GM23338 (cell line): Measurements from ENCODE around the gene GUCY2C. TPM values are rescaled to one million over a fixed set of nuclear protein-coding genes. Genes with fewer than 3 reads are reported as not detected.

ENCODE experiments used
- ATAC-seq: fragments of 200-7000 bp; cut with Tn5 transposase; 3 replicates; pipeline ENCODE4 v1.9.1; 2020
- DNase-seq: peaks from one replicate; pipeline ENCODE4 v3.0.0-alpha.2; 2015; ENCODE audit warnings: low spot score
- H2AFZ ChIP-seq: fragments of 200-600 bp; sonication (generic); 2 replicates; pipeline ENCODE4 v1.8.0; 2016; ENCODE audit warnings: antibody characterized with exemption, mild to moderate bottlenecking, moderate library complexity
- H3F3A ChIP-seq: fragments of 200-600 bp; sonication (generic); replicated peaks from 2 replicates; pipeline ENCODE4 v1.8.0; 2017; ENCODE audit warnings: antibody characterized with exemption, mixed run types, low read depth
- H3K27ac ChIP-seq: fragments of 200-600 bp; sonication (generic); 2 replicates; pipeline ENCODE4 v1.6.1; 2016; ENCODE audit warnings: low read depth
- H3K27me3 ChIP-seq: fragments of 200-600 bp; sonication (generic); 2 replicates; pipeline ENCODE4 v1.8.0; 2016; ENCODE audit warnings: mild to moderate bottlenecking, mixed run types, moderate library complexity; ENCODE audit not compliant: insufficient read depth
- H3K36me3 ChIP-seq: fragments of 200-600 bp; sonication (generic); 2 replicates; pipeline ENCODE4 v1.8.0; 2016; ENCODE audit warnings: mild to moderate bottlenecking; ENCODE audit not compliant: insufficient read depth
- H3K4me1 ChIP-seq: fragments of 200-600 bp; sonication (generic); 2 replicates; pipeline ENCODE4 v1.8.0; 2016; ENCODE audit warnings: mild to moderate bottlenecking, moderate library complexity; ENCODE audit not compliant: insufficient read depth
- H3K4me2 ChIP-seq: fragments of 200-600 bp; sonication (generic); 2 replicates; pipeline ENCODE4 v1.7.1; 2017; ENCODE audit warnings: mixed run types
- H3K4me3 ChIP-seq: fragments of 200-600 bp; sonication (generic); 2 replicates; pipeline ENCODE4 v1.6.1; 2016; ENCODE audit warnings: mixed run types
- H3K79me2 ChIP-seq: fragments of 200-600 bp; sonication (generic); replicated peaks from 2 replicates; pipeline ENCODE4 v1.8.0; 2017; ENCODE audit warnings: mild to moderate bottlenecking; ENCODE audit not compliant: insufficient read depth
- H3K9me2 ChIP-seq: fragments of 200-600 bp; sonication (generic); 2 replicates; pipeline ENCODE4 v1.8.0; 2017; ENCODE audit not compliant: insufficient read depth
- H4K20me1 ChIP-seq: fragments of 200-600 bp; sonication (generic); replicated peaks from 2 replicates; pipeline ENCODE4 v1.8.0; 2017; ENCODE audit warnings: mild to moderate bottlenecking; ENCODE audit not compliant: insufficient read depth
- H3K27ac Mint-ChIP-seq: 2 replicates; pipeline ENCODE4 v1.8.0; 2020; ENCODE audit warnings: inconsistent platforms, mild to moderate bottlenecking, moderate library complexity, mixed read lengths
- H3K27me3 Mint-ChIP-seq: 3 replicates; pipeline ENCODE4 v1.8.0; 2022; ENCODE audit warnings: low read depth, mild to moderate bottlenecking, moderate library complexity, mixed read lengths, inconsistent platforms; ENCODE audit not compliant: insufficient read depth, poor library complexity
- H3K36me3 Mint-ChIP-seq: 3 replicates; pipeline ENCODE4 v1.8.0; 2021; ENCODE audit warnings: low read depth, mild to moderate bottlenecking, inconsistent platforms, moderate library complexity, mixed read lengths
- H3K4me1 Mint-ChIP-seq: 3 replicates; pipeline ENCODE4 v1.8.0; 2020; ENCODE audit warnings: mild to moderate bottlenecking, inconsistent platforms, mixed read lengths
- H3K4me3 Mint-ChIP-seq: 3 replicates; pipeline ENCODE4 v1.8.0; 2021; ENCODE audit warnings: moderate library complexity, mild to moderate bottlenecking, inconsistent platforms, mixed read lengths
- H3K9me3 Mint-ChIP-seq: 3 replicates; pipeline ENCODE4 v1.8.0; 2020; ENCODE audit warnings: moderate library complexity, mild to moderate bottlenecking, inconsistent platforms, mixed read lengths
- CREB1 ChIP-seq: fragments of 250-450 bp; sonication (Bioruptor Pico); IDR thresholded peaks from 2 replicates; pipeline ENCODE4 v1.5.0; 2020; ENCODE audit warnings: low read depth, mild to moderate bottlenecking, moderate library complexity
- EZH2phosphoT487 ChIP-seq: fragments of 200-600 bp; sonication (generic); IDR thresholded peaks from one replicate; pipeline ENCODE4 v1.8.1; 2018; ENCODE audit warnings: antibody characterized with exemption; ENCODE audit not compliant: unreplicated experiment
- NANOG ChIP-seq: IDR thresholded peaks from 2 replicates; pipeline ENCODE4 v1.6.1; 2016; ENCODE audit warnings: antibody characterized with exemption, borderline replicate concordance
- POLR2AphosphoS5 ChIP-seq: IDR thresholded peaks from 2 replicates; pipeline ENCODE4 v1.6.1; 2016; ENCODE audit warnings: antibody characterized with exemption, low read depth
- ZNF331 ChIP-seq: fragments of 250-450 bp; sonication (Bioruptor Pico); IDR thresholded peaks from 2 replicates; pipeline ENCODE4 v1.5.0; 2020; ENCODE audit warnings: low read depth, mild to moderate bottlenecking, moderate library complexity
- polyA plus RNA-seq: library from polyadenylated mRNA; unstranded; fragments of >200 nt; fragmentation: Nextera tagmentation; extraction: Ambion mirVana; gene quantifications from 2 replicates; pipeline ENCODE4 v1.2.1, GENCODE V29; 2016
- total RNA-seq: library from RNA; depleted of rRNA; stranded (reverse); fragments of >200 nt; shearing (Covaris generic); gene quantifications from 2 replicates; pipeline ENCODE4 v1.2.3, GENCODE V29; 2014
- TF ChIP-seq, protein P1 (sequence below): IDR thresholded peaks from one replicate; pipeline ENCODE4 v1.6.1; 2018; ENCODE audit warnings: antibody characterized with exemption; ENCODE audit not compliant: unreplicated experiment

The GUCY2C gene
- total and polyA plus RNA-seq, 2 experiments from 2014 or later = 2.1 to 3.1 TPM

DNA sequence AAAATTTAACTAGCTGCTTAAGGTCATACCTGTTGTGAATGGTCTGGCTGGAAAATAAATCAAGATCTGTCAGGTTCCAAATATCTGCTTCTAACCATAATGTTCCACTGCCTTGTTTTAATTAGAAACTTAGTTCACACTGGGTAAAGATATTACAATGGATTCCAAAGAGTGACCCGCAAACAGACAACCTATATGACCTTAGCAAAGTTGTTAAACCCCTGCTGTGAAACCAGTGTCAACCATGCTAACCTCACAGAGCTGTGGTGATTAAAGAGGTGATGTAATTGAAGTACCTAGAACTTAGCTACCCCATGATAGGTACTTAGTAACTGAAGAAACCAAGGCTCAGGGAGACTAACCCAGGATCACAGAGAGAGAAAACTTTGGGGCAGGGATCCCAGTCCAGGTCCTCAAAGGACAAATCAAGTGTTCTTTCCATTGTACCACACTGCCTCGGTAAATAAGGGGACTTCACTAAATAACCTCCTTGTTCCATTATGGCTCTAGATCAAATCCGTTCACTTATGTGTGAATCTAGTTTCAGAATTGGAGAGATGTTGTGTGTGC, 2.2 kb downstream of the GUCY2C start:
- no peak overlapping the region for H3K27ac ChIP-seq
- peaks cover 10% of the 10 kb centered on the region for H4K20me1 ChIP-seq
- peaks cover 13% of the 10 kb centered on the region for H3K4me1 ChIP-seq
- no peak overlapping the region for H3K4me3 ChIP-seq
- H3K4me2 ChIP-seq = no peak overlapping the region
- H3K36me3 ChIP-seq = peaks cover 11% of the 10 kb centered on the region
- H3K27me3 Mint-ChIP-seq = peaks cover 29% of the 10 kb centered on the region
- peaks cover 24% of the 10 kb centered on the region; the same call in 1 of the 2 replicates for H3K27me3 ChIP-seq
- H3K36me3 Mint-ChIP-seq = peaks cover 47% of the 10 kb centered on the region
- H3F3A ChIP-seq = peaks cover 15% of the 10 kb centered on the region
- no peaks in the 10 kb centered on the region for H3K79me2 ChIP-seq
- ATAC-seq (no peak), DNase-seq (no peak)
- peaks cover 19% of the 10 kb centered on the region for H3K4me1 Mint-ChIP-seq
- H2AFZ ChIP-seq = no peak overlapping the region
- peaks cover 6% of the 10 kb centered on the region for H3K9me3 Mint-ChIP-seq
- no peak overlapping the region for H3K4me3 Mint-ChIP-seq
- no peak overlapping the region for H3K27ac Mint-ChIP-seq
- TF ChIP-seq ZNF331 (CRISPR knock-in tag) = no peak
- no peak for TF ChIP-seq NANOG
- no peaks in the 10 kb centered on the region for H3K9me2 ChIP-seq

DNA sequence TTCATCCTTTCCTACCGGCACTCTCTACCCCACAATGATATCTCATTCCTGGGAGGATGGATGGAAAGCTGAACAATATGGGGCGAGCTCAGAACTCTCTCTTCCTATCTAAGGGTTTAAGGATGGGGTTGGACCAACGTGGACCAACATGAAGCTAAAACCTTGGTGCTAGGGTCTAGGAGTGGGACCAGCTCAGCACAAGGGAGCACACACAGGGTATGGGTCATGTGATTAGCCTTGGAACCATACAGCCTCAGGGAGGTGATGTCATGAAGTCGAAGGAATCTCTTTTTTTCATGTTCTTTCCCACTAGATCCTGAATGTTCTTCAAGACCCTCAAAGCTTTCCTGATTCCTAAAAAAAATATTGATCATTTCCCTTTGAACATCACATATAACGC, 3.3 kb downstream of the GUCY2C start:
- Histone ChIP-seq H3F3A (peaks cover 6% of the 10 kb centered on the region; the same call in 1 of the 2 replicates), H2AFZ (no peak overlapping the region), H3K4me1 (peaks cover 13% of the 10 kb centered on the region), H3K27me3 (peaks cover 36% of the 10 kb centered on the region; the same call in 1 of the 2 replicates), H3K9me2 (no peaks in the 10 kb centered on the region), H3K79me2 (no peaks in the 10 kb centered on the region), H4K20me1 (peaks cover 6% of the 10 kb centered on the region), H3K27ac (no peak overlapping the region), H3K36me3 (no peaks in the 10 kb centered on the region), H3K4me2 (no peak overlapping the region), H3K4me3 (no peak overlapping the region)
- H3K36me3 Mint-ChIP-seq = peaks cover 36% of the 10 kb centered on the region
- H3K9me3 Mint-ChIP-seq = no peaks in the 10 kb centered on the region
- peaks cover 21% of the 10 kb centered on the region for H3K27me3 Mint-ChIP-seq
- peaks cover 19% of the 10 kb centered on the region for H3K4me1 Mint-ChIP-seq
- DNase-seq (no peak), ATAC-seq (no peak; the same call in 2 of the 3 replicates)
- H3K27ac Mint-ChIP-seq = no peak overlapping the region
- TF ChIP-seq, protein P1, sequence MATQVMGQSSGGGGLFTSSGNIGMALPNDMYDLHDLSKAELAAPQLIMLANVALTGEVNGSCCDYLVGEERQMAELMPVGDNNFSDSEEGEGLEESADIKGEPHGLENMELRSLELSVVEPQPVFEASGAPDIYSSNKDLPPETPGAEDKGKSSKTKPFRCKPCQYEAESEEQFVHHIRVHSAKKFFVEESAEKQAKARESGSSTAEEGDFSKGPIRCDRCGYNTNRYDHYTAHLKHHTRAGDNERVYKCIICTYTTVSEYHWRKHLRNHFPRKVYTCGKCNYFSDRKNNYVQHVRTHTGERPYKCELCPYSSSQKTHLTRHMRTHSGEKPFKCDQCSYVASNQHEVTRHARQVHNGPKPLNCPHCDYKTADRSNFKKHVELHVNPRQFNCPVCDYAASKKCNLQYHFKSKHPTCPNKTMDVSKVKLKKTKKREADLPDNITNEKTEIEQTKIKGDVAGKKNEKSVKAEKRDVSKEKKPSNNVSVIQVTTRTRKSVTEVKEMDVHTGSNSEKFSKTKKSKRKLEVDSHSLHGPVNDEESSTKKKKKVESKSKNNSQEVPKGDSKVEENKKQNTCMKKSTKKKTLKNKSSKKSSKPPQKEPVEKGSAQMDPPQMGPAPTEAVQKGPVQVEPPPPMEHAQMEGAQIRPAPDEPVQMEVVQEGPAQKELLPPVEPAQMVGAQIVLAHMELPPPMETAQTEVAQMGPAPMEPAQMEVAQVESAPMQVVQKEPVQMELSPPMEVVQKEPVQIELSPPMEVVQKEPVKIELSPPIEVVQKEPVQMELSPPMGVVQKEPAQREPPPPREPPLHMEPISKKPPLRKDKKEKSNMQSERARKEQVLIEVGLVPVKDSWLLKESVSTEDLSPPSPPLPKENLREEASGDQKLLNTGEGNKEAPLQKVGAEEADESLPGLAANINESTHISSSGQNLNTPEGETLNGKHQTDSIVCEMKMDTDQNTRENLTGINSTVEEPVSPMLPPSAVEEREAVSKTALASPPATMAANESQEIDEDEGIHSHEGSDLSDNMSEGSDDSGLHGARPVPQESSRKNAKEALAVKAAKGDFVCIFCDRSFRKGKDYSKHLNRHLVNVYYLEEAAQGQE = no peak
- no peak for TF ChIP-seq EZH2phosphoT487
- H3K4me3 Mint-ChIP-seq = no peak overlapping the region

DNA sequence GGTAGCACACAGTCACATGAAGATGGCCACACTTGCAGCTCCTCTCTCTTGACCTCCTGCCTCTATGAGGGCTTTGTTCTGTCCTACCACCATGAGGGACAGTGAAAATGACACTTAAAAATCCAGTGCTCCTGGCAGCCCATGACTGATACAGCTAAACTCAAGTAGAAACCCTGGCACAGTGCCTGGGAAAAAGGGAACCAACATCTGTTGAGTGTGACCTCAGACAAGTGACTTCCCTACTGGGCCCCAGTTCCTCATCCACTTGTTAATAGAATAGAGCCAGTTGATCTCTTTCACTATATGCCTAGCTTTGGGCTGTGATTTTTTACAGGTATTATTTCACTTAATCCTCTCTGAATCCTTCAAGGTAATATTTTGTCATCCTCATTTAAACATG, 4.8 kb downstream of the GUCY2C start:
- TF ChIP-seq POLR2AphosphoS5 (0 out of 2 replicates have a peak, but pooled peaks have one; percentile 15), CREB1 (no peak)
- H3K4me1 Mint-ChIP-seq = peaks cover 19% of the 10 kb centered on the region
- H4K20me1 ChIP-seq = peaks cover 5% of the 10 kb centered on the region
- no peaks in the 10 kb centered on the region for H3K9me2 ChIP-seq
- H3K36me3 ChIP-seq = no peaks in the 10 kb centered on the region
- H3K27me3 Mint-ChIP-seq = peaks cover 11% of the 10 kb centered on the region
- no peak overlapping the region for H3K4me3 Mint-ChIP-seq
- no peak overlapping the region for H3K27ac Mint-ChIP-seq
- H3K36me3 Mint-ChIP-seq = peaks cover 25% of the 10 kb centered on the region
- no peaks in the 10 kb centered on the region for H3K79me2 ChIP-seq
- no peak overlapping the region for H3K27ac ChIP-seq
- H3K4me2 ChIP-seq = no peak overlapping the region; the same call in 1 of the 2 replicates
- H3K4me1 ChIP-seq = peaks cover 13% of the 10 kb centered on the region
- H2AFZ ChIP-seq = no peak overlapping the region
- no peak overlapping the region for H3K4me3 ChIP-seq
- H3F3A ChIP-seq = 0 out of 2 replicates have a peak, but pooled peaks cover 3% of the 10 kb centered on the region
- H3K9me3 Mint-ChIP-seq = no peaks in the 10 kb centered on the region
- peaks cover 51% of the 10 kb centered on the region for H3K27me3 ChIP-seq
- DNase-seq = no peak
- ATAC-seq = no peak
